HG02885 (cell line): ENCODE measurements around the gene ID3.
"Not testable (repeated sequence)": the region's sequence is repeated elsewhere in the genome, so short reads cannot be mapped to it uniquely, and the experiment has no call there.

Experiments used
- ATAC-seq: cut with Tn5 transposase; IDR thresholded peaks from one replicate; pipeline ENCODE4 v1.9.1; 2021; ENCODE audit warnings: mild to moderate bottlenecking; ENCODE audit not compliant: unreplicated experiment, poor library complexity

The ID3 gene

DNA sequence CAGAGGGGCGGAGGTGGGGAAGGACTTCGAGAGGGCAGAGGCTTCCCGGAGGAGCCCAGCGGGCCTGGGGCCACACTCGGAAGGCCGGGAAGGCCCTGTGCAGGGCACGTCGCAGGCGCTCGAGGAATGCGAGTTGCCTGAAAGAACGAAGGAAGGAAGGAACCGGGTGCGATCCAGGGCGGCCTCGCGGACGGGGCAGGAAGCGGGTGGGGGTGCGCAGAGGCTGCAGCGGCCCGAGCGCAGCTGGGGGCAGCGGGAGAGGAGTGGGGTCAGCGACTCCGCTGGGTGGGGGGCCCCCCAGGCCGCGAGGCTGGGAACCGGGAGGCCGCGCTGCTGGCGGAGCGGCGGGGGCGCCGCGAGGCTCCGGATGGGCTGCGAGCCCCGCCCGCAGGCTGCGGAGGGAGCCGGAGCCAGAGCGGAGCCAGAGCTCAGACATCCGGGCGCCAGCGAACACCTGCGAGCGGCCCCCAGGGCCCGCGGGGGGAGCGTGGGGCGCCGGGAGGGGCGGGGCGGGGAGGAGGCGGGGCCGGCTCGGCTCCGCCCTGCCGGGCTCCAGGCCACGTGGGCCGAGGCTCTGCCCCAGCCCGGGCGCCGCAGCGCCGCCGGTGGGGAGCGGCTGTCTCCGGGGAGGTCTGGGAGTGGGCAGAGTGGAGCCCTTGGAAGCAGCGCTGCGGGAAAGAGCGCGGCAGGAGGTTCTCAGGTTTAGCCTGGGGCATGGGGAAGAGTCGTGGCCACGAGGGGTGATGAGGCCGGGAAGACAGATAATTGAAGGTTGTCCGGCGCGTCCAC lies 4.6 kb downstream of the ID3 start:
- peak; percentile 60 for ATAC-seq

DNA sequence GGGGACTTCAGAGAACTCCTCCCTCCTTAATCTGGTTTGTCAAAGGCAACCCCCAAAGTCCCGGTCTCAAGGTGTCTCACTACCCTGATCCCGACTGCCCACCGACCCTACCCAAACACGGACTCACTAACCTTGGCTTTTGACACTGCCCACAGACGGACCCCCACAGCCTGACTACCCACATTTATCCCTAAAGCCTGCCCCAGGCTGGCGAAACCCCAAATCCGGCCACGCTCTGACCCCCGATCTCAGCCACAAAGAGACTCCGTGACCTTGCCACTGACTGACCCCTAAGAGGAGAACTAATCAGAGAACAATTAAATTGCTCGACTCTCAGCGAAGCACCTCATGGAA lies 5.2 kb downstream of the ID3 start:
- ATAC-seq: no peak

DNA sequence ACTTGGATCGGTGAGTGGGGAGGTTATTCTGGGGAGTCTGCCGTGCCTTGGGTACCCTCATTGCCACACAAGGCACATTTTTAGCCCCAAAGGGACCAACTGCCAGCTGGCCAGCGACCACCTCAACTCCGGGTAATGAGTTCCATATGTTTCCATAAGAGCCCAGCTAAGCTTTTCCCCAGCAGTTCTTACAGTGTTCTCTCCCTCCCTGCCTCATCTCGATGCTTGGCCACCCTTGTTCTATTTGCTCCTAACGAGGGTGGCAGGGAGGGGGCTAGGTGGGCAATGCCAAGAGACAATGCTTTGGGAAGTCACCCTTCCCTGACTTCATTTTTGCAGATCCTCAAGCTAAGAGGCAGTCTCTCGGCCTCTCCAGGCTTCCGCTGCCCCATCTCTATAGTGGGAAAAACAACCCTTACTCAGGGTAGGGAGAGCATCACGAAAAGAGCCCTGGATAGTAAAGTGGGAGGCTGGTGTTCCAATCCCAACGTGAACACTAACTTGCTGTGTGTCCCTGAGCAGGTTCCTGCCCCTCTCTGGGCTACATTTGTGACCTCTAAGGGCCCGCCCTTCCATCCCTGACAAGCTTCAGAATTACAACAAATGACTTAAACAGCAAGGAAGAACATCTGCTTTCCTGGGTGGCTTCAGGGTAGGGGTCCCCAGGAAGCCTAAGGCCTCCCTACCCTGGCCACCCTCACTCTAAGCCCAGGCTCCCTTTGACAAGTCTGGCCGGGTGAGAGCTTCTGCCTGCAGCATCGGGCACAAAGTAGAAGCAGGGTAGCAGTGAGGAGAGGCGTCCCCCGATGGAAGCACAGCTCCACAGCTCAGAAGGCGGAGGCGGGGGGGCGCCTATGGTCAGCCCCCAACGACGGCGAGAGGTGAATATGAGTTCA lies 5.8 kb downstream of the ID3 start:
- no peak for ATAC-seq

DNA sequence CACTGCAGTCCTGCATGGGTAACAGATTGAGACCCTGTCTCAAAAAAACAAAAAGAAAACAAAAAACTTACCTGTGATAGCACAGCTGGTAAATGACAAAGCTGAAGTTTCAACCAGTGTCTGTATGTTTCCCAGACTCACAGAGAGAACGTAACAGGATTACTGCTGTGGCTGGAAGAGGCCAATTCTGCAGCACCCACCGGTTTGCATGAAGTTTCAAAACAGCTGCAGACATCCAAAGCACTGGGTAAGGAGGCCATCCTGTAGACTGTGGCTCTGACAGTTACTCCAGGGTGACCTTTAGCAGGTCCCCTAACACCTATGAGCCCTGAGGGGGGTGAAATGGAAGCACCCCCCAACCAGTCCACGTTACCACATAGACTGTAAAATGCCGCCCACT lies 7.5 kb downstream of the ID3 start:
- no peak for ATAC-seq

DNA sequence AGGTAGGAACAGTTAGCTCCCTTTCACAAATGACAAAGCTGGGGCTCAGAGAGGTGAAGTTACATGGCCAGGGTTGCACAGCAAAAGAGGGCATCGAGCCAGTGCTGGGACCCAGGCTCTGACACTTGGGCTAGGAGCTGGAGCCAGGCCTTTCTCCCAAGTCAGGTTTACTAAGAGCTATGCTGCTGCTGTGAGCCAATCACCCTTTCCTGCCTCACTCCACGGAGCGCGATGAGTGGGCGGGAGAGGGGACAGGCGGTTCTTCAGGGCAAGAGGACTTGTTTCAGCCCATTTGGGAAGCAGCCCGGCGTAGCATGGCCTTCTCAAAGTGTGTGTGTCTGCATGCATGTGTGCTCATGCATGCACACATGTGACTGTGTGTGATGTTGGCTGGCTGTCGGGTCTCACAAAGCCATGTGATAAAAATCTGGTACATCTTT lies 10.6 kb downstream of the ID3 start:
- no peak for ATAC-seq

DNA sequence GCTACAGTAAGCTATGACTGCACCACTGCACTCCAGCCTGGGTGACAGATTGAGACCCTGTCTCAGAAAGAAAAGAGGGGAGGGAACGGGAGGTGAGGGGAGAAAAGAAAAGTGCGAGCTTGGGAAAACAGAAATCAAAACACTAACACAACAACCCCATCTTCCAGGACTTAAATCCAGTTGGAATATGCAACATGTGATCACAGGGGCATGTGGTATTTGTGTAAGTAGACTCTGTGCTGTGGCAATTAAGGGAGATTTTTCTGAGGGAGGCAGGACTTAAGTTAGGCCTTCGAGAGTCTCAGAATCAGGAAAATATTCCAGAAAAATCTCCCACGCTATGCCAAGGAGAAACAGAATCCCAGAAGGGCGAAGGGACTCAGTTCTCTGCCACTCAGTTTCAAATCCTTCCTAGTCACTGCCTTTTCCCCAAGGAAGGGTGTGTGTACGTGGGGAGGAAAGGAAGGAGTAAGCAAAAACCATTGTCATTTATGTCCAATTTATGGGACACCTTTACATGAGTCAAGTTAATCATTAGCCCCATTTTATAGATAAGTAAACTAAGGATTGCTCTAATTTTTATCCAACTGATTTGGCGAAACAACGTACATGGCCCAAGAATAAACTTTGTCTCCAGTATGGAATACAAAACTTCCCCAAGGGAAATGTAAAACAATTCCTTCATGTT lies 12.3 kb downstream of the ID3 start:
- ATAC-seq: no peak

DNA sequence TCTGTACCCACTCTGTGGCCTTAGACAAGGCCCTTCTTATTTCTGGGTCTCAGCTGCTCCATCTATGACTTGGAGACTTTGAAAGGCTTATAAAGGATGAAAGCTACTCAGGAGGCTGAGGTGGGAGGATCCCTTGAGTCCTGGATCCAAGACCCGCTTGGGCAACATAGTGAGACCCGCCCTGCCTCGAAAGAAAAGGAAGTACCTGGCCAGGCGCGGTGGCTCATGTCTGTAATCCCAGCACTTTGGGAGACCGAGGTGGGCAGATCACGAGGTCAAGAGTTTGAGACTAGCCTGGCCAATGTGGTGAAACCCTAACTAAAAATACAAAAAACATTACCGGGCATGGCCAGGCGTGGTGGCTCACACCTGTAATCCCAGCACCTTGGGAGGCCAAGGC lies 13.4 kb downstream of the ID3 start:
- ATAC-seq: no peak

DNA sequence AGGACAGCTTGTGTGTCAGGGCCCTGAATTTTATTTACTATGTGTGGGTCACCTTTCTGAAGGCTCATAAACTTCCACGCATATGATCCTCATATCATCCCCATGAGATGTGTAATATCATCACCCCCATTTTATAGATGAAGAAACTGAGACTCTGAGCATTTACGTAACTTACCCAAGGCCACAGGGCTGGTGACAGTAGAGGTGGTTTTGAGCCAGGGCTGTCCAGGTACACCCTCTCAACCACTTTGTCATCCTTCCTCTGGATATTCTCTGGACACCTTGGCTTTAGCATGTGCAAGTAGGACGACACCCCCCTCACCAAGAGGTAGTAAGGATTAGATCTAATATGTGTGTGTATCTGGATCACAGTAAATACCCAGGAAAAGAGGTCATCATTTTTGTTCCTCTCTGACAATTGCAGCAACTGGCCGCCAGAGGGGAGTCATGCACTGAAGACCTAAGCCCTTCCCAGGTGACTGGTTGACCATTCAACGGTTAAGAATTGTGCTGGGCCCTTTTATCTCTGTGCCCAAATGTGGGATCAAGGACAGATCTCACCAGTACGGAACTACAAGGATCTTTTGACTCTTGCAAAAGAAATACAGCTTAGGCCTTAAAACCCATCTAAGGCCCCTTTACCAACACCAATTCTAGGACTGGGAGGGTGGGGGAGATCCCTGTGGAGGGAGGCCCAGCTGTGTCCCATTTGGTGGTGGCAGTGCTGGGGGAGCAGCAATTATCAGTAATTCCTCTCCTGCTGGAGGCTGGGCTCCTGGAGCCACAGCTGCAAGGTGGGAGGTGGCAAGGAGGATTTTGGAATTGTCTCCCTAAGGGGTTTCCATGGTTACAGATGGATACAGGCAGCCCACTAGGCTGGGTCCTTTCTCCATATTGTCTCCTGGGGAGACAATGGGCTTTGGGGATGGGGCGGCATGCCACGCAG lies 14.6 kb downstream of the ID3 start:
- no peak for ATAC-seq

DNA sequence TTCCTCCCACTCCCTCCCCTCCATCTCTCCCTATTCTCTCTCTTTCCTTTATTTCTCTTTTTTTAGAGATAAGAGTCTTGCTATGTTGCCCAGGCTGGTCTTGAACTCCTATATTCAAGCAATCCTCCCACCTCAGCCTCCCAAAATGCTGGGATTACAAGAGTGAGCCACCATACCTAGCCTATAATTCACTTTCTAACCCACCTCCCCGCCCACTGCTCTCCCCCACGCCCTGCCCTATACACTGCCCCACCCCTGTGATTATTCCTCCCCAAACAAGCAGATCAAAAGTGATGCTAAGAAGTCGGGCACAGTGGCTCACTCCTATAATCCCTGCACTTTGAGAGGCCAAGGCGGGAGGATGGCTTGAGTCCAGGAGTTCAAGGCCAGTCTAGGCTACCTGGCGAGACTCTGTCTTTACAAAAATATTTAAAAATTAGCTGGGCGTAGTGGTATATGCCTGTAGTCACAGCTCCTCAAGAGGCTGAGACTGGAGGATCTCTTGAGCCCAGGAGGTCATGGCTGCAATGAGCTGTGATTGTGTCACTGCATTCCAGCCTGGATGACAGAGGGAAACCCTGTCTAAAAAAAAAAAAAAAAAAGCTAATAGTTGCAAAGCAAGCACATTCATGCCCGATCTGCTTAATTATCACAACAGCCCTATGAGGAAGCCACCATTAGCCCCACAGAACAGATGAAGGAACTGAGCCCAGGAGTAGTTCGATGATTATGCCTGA lies 15.4 kb downstream of the ID3 start:
- ATAC-seq: no peak

DNA sequence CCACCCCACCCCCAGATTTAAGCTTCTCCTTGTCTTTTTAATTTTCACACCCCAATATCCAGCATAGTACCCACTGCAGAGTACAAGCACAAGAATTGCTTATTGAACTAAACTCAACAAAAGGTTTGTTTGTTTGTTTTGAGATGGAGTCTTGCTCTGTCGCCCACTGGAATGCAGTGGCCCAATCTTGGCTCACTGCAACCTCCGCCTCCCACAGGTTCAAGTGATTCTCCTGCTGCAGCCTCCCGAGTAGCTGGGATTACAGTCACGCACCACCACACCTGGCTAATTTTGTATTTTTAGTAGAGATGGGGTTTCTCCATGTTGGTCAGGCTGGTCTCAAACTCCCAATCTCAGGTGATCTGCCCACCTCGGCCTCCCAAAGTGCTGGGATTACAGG lies 16.4 kb downstream of the ID3 start:
- ATAC-seq: not testable (repeated sequence)

DNA sequence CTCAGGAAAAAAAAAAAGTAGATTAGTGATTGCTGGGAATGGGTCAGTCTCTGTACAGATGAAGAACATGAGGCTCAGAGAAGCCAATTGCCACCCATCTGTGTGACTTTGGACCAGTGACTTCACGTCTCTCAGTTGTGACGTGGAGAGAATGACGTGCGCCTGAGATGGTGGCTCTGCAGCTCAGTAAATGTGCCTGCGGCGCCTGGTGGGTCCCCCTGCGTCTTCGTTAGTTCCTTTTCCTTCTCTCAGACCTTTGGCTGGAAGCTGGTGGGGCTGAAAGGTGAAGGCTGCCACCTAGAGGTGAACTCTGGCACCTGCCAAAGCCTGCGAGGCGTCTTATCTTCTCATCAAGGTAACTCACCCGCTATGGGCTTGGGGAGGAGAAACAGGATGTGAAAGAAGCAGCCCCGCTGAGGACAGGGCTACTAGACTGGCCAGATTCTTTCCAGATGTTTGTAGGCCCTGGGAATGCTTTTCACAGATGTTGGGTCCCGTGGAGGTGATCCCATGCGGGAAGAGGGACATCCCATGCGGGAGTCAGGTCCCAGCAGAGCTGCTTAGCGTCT lies 19.5 kb downstream of the ID3 start:
- peak; percentile 79 for ATAC-seq

DNA sequence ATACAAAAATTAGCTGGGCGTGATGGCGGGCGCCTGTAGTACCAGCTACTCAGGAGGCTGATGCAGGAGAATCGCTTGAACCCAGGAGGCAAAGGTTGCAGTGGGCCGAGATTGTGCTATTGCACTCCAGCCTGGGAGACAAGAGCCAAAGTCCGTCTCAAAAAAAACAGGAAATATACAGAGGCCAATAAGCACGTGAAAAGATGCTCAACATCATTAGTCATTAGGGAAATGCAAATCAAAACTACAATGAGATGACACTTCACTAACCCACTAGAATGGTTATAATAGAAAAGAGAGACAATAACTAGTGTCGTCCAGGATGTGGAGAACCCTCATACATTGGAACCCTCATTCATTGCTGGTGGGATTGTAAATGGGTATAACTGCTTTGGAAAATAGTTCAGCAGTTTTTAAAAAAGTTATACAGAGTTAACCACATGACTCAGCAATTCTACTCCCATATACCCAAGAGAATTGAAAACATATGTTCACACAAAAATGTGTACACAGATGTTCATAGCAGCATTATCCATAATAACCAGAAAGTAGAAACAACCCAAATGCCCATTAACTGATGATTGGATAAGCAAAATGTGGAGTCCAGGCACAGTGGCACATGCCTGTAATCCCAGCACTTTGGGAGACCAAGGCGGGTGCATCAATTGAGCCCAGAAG lies 21.9 kb downstream of the ID3 start:
- no peak for ATAC-seq

DNA sequence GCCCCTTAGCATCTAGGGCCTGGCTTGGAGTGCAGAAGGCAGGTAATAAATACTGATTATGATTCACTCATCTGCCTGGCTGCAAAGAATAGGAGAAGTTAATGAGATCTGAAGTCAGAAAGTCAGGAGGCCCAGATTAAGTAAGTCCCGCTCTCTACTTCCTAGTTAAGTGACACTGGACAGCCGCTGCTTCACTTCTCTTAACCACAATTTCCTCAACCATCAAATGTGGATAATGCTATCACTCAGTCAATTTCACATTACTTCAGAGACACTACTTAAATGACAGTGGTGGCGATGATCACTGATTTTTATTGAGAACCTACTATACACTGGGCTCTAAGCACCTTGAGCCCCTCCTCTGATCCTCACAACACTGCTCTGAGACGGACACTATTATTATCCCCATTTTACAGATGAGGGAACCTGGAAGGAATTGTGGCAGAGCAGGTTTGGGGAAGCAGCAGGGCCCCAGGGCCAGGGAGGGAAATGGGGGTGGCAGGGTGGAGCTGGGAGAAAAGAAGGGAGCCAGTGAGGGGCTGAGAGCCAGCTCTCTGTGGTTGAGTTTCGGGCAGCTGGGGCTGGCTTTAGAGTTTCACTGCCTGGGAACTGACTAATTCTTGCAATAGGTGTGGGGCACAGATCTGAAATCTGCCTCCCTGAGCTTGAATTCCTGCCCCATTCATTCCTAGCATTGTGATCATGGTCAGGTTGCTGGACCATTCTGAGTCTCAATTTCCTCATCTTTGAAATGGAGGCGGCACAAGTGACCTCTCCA lies 25.9 kb downstream of the ID3 start:
- ATAC-seq: no peak

DNA sequence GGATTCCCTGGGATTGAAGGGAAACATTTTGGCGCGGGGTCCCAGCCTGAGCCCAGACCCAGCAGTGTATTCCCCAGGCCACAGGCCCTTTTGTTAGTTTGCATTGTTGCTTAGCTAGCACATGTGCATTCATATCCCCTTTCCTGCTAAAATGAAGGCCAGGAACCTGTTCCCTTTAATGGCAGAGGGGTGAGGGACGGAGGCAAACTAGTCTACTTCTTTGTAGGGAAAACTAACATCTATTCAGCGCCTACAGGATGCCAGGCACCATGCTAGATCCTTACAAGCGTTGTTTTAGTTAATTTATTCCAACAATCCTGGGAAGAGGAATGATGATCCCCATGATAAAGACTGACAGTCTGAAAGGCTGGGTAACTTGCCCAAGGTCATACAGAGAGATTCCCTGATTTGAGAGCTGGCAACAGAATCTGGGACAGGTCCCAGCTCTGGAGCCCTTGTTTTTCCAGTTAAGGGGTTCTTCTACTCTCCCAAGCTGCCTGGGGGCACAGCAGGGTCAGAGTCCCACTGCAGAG lies 27.7 kb downstream of the ID3 start:
- ATAC-seq: no peak

DNA sequence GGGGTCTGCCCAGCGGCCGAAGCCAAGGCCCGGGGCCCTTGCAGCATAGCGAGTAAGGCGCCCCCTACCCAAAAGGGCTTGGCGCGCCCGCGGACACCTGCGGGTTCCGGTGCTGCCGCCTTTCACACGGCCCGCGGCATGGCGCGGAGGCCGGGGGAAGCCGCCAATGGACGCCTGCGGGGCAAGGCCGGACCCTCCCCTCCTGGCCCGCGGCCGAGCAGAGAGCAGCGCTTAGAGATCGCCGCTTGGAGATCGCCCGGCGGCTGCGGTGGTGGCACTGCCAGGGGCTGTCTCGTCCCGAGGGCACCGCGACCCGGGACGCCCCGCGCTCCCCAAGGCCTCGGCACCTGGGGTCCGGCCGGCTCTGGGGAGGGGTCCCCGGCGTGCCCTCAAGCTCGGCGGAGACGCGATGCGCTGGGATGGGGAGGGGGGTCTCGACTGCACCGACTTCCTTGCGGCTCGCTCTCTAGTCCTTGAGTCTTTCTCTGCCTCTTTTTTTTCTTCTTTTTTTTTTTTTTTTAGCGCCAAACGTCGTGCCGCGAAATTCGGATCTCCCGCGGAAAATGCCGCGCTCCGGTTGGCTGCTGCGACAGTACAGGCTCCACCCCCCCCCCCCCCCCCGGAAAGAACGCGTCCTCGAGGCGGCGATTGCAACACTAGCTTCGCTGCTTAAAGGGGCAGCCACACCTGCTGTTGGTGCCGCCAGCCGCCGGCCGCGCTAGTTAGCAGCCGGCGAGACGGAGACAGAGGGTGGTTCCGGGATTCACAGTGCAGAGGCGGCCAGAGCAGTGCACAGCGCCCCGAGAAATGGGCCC lies 28.3 kb downstream of the ID3 start, which contains the start of gene E2F2:
Gene E2F2, minus strand, starts transcription at position 487 of the 815 bp plus-strand sequence. Its CDS starts 440 bp downstream, at position 47.
- peak; percentile 52 for ATAC-seq

DNA sequence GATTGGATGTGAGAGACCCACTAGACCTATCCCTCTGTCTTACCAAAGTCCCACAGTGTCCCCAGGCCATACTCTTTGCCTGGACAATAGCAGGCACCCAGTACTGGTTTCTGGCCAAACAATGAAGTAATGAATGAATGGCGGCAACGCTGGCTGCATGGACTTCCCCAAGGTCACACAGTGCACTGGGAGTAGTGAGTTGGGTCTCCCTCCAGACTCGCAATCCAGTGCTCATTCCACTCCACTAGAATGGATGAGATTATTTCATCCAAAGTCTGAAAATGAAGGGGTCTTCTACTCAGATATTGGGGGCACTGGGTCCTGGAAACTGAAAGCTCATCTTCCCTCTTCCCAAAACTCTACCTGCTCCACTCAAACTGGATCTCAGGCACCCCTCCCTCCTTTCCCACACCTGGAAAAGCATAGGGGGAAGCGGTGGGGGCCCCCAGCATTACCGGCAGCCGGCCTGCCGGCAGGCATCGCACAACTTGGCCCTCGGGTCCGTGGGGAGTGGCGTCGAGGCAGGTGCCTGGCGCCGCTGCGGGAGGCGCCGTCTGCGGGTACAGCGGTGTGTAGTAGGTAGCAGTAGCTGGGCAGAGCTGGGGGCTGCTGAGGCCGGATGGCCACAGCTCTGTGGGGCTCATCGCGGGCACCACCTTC lies 29.1 kb downstream of the ID3 start:
- peak; percentile 8 for ATAC-seq
